DND-41 (cell line): ENCODE results near the gene CARD10.

Source experiments
- EZH2 ChIP-seq: IDR thresholded peaks from 3 replicates; pipeline ENCODE4 v1.6.1; 2012; ENCODE audit warnings: borderline replicate concordance, low read depth, mild to moderate bottlenecking, moderate library complexity, low read length, inconsistent platforms; ENCODE audit not compliant: severe bottlenecking
- TF ChIP-seq, protein P1 (sequence below): IDR thresholded peaks from 2 replicates; pipeline ENCODE4 v1.5.1; 2012; ENCODE audit warnings: borderline replicate concordance, low read length, moderate library complexity, mild to moderate bottlenecking; ENCODE audit not compliant: poor library complexity, severe bottlenecking; ENCODE audit errors: extremely low read depth

GRCh38 chr22:37497062-37497599 is 22.1 kb downstream of the CARD10 start:
- no peak for TF ChIP-seq EZH2
- TF ChIP-seq, protein P1, sequence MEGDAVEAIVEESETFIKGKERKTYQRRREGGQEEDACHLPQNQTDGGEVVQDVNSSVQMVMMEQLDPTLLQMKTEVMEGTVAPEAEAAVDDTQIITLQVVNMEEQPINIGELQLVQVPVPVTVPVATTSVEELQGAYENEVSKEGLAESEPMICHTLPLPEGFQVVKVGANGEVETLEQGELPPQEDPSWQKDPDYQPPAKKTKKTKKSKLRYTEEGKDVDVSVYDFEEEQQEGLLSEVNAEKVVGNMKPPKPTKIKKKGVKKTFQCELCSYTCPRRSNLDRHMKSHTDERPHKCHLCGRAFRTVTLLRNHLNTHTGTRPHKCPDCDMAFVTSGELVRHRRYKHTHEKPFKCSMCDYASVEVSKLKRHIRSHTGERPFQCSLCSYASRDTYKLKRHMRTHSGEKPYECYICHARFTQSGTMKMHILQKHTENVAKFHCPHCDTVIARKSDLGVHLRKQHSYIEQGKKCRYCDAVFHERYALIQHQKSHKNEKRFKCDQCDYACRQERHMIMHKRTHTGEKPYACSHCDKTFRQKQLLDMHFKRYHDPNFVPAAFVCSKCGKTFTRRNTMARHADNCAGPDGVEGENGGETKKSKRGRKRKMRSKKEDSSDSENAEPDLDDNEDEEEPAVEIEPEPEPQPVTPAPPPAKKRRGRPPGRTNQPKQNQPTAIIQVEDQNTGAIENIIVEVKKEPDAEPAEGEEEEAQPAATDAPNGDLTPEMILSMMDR, result no peak
